Mesothelial cell of epicardium (in vitro differentiated cells): ENCODE data around the gene GALNT9. TPM values are rescaled to one million over a fixed set of nuclear protein-coding genes. Genes with fewer than 3 reads are reported as not detected.

Experiments
- DNase-seq, 2 experiments: peaks; one replicate each; pipeline ENCODE4 v3.0.0; 2021; ENCODE audit warnings: low spot score in 2 of 2; ENCODE audit not compliant: unreplicated experiment in 2 of 2
- H3K27ac Mint-ChIP-seq: 2 replicates; pipeline ENCODE4 v1.8.0; 2021; ENCODE audit warnings: mixed read lengths
- H3K27me3 Mint-ChIP-seq: 2 replicates; pipeline ENCODE4 v1.8.0; 2021; ENCODE audit warnings: low read depth, mixed read lengths
- H3K36me3 Mint-ChIP-seq: 2 replicates; pipeline ENCODE4 v1.8.0; 2021; ENCODE audit warnings: mixed read lengths
- H3K4me1 Mint-ChIP-seq: 2 replicates; pipeline ENCODE4 v1.8.0; 2021; ENCODE audit warnings: mixed read lengths
- H3K4me3 Mint-ChIP-seq: 2 replicates; pipeline ENCODE4 v1.8.0; 2021; ENCODE audit warnings: mild to moderate bottlenecking, moderate library complexity, mixed read lengths
- H3K9me3 Mint-ChIP-seq: 2 replicates; pipeline ENCODE4 v1.8.0; 2021; ENCODE audit warnings: mixed read lengths
- CTCF ChIP-seq: fragments of 200-600 bp; sonication (generic); IDR thresholded peaks from one replicate; pipeline ENCODE4 v1.5.0; 2021; ENCODE audit warnings: antibody characterized with exemption; ENCODE audit not compliant: unreplicated experiment
- total RNA-seq: library from RNA; stranded (reverse); gene quantifications from 3 replicates; pipeline ENCODE4 v1.2.1, GENCODE V29; 2021

Gene GALNT9
- total RNA-seq, 1 donor from 2014 or later: 4.8 TPM

DNA sequence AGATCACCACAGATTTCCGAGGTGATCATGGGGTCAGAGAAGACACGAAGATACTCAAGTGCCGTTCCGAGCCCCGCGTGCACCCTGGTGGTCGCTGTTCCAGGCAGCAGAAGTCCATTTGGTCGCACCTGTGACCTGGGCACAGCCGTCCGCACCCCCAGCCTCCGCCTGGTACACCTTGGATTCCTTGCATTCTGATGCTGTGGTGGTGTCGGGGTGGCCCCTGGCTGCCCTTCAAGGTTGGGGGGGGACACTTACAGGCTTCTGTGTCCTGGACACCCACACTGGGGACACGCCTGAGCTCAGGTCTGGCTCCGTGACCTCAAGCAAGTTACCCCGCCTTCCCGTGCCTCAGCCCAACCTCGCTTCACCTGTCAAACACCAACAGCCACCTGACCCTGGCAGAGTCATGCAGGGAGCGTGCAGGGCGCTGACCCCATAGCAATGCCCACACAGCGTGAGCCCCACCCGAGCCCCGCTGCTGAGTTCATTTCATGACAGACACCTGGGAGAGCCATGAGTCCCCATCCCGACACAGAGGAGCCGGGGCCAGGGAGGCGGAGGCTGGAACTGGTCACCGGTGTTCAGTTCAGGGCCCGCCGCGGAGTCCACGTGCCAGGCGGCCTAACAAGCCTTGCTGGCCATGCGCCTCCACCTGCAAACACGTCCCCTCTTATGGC is 17.9 kb upstream of the GALNT9 start:
- Mint-ChIP-seq H3K4me1 (no peaks in the 10 kb centered on the region), H3K9me3 (no peaks in the 10 kb centered on the region), H3K27me3 (peaks cover 47% of the 10 kb centered on the region), H3K27ac (no peak overlapping the region), H3K4me3 (no peak overlapping the region), H3K36me3 (no peaks in the 10 kb centered on the region)
- no peak for TF ChIP-seq CTCF
- no peak for DNase-seq

DNA sequence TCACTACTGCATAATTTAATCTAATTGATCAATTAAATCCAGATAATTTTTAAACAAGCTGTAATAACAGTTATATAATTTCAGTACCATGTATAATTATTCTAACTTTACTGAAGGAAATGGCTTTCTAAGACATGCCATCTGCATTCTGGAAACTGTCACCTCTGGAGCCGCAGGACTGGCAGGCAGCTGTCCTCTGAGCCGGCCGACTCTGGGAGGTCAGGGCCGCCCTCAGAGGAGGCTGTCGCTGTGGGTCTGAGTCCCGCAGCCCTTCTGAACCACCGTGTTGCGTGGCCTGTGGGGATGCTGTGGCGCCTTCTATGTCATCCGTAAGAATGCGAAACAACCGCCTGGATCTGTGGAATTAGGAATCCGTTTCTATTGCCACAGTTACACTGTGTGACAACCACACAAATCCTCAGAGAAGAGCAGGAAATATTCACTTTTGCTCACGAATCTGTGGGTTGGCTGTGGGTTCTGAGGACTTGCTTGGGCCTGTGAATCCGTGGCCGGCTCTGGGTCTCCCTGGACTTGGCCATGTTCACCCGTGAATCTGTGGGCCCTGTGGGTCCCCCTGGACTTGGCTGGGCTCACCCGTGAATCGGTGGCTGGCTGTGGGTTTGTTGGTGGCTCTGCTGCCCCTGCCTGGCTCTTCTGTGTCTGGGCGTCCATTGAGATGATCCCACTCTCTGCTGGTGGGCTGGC is 17.2 kb upstream of the GALNT9 start:
- no peak overlapping the region for H3K27ac Mint-ChIP-seq
- H3K9me3 Mint-ChIP-seq: no peaks in the 10 kb centered on the region
- H3K36me3 Mint-ChIP-seq: no peaks in the 10 kb centered on the region
- peaks cover 51% of the 10 kb centered on the region for H3K27me3 Mint-ChIP-seq
- no peak for TF ChIP-seq CTCF
- H3K4me3 Mint-ChIP-seq: no peak overlapping the region
- no peak for DNase-seq
- no peaks in the 10 kb centered on the region for H3K4me1 Mint-ChIP-seq

- TF ChIP-seq CTCF: no peak
- Mint-ChIP-seq H3K9me3 (no peaks in the 10 kb centered on the region), H3K36me3 (no peaks in the 10 kb centered on the region), H3K27ac (no peak overlapping the region), H3K4me3 (no peak overlapping the region), H3K4me1 (no peaks in the 10 kb centered on the region), H3K27me3 (peaks cover 52% of the 10 kb centered on the region)
- no peak for DNase-seq
Measured at GRCh38 chr12:132345561-132346200, 16.3 kb upstream of the GALNT9 start.

DNA sequence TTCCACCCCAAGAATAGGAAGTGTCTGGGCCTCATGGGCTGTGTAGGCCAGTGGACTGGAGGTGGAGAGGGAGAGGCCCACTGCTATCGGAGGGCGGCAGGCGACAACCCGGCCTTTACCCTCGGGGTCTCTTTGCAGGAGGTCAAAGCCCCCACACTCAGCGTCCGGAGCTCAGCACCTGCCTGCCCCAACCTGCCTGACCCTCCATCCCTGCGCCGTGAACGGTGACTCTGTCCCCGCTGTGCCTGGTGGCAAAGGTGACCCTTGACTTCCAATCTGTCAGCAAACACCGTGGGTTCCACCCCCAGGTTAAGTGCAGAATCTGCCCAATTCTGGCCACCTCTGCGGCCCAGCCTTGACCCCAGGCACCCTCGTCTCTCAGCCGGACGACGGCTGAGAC is 15.7 kb upstream of the GALNT9 start:
- Mint-ChIP-seq H3K27me3 (peaks cover 56% of the 10 kb centered on the region), H3K4me3 (no peak overlapping the region), H3K36me3 (no peaks in the 10 kb centered on the region)

GRCh38 chr12:132344601-132345000 is 15.2 kb upstream of the GALNT9 start:
- H3K27ac Mint-ChIP-seq: no peak overlapping the region

More for the DNA sequence above, 15.7 kb upstream of the GALNT9 start:
- no peak for TF ChIP-seq CTCF
- no peak for DNase-seq
- Mint-ChIP-seq H3K27ac (no peak overlapping the region), H3K4me1 (no peaks in the 10 kb centered on the region), H3K9me3 (no peaks in the 10 kb centered on the region)

More at GRCh38 chr12:132344601-132345000, 15.2 kb upstream of the GALNT9 start:
- H3K27me3 Mint-ChIP-seq: peaks cover 61% of the 10 kb centered on the region
- H3K36me3 Mint-ChIP-seq: no peaks in the 10 kb centered on the region
- no peak for TF ChIP-seq CTCF
- H3K4me3 Mint-ChIP-seq: no peak overlapping the region
- no peak for DNase-seq
- no peaks in the 10 kb centered on the region for H3K4me1 Mint-ChIP-seq
- H3K9me3 Mint-ChIP-seq: no peaks in the 10 kb centered on the region
